GM19043 (cell line): ENCODE results near the gene PRR30.

Source experiments
- ATAC-seq: cut with Tn5 transposase; IDR thresholded peaks from one replicate; pipeline ENCODE4 v1.9.1; 2021; ENCODE audit warnings: low read depth; ENCODE audit not compliant: unreplicated experiment

PRR30 gene

GRCh38 chr2:27100036-27100435 is 39.2 kb downstream of the PRR30 start:
- no peak for ATAC-seq

- no peak for ATAC-seq
Observed at GRCh38 chr2:27099334-27099955, 39.8 kb downstream of the PRR30 start.

- ATAC-seq = no peak
Observed at GRCh38 chr2:27097341-27097740, 41.9 kb downstream of the PRR30 start.

GRCh38 chr2:27096748-27097297 is 42.4 kb downstream of the PRR30 start:
- no peak for ATAC-seq

GRCh38 chr2:27095745-27096651 is 43.2 kb downstream of the PRR30 start:
- ATAC-seq = no peak

GRCh38 chr2:27095427-27095744 is 43.8 kb downstream of the PRR30 start:
- no peak for ATAC-seq

GRCh38 chr2:27094353-27094984 is 44.7 kb downstream of the PRR30 start:
- ATAC-seq = no peak

- ATAC-seq = no peak
Observed at GRCh38 chr2:27093430-27094352, 45.5 kb downstream of the PRR30 start.

- ATAC-seq = no peak
Observed at GRCh38 chr2:27092696-27093429, 46.3 kb downstream of the PRR30 start.

- no peak for ATAC-seq
Observed at GRCh38 chr2:27091746-27092695, 47.2 kb downstream of the PRR30 start.

- ATAC-seq = no peak
Observed at GRCh38 chr2:27089111-27089954, 49.9 kb downstream of the PRR30 start.

- ATAC-seq = no peak
Observed at GRCh38 chr2:27088634-27089033, 50.6 kb downstream of the PRR30 start.

- no peak for ATAC-seq
Observed at GRCh38 chr2:27087823-27088410, 51.3 kb downstream of the PRR30 start.
